COLO668 (cell line): ENCODE measurements around the gene WDR93.
A peak's percentile ranks its signal among the peaks of the same experiment; 100 is the strongest.
"Not testable (repeated sequence)": the region's sequence is repeated elsewhere in the genome, so short reads cannot be mapped to it uniquely, and the experiment has no call there.

ENCODE experiments used
- DNase-seq: peaks from one replicate; lab custom pipeline; 2025; ENCODE audit not compliant: unreplicated experiment; lab: John Stamatoyannopoulos, UW

The WDR93 gene

GRCh38 chr15:89681146-89681545 lies 9.5 kb upstream of the WDR93 start:
- DNase-seq = no peak

GRCh38 chr15:89685995-89686394 lies 4.6 kb upstream of the WDR93 start:
- no peak for DNase-seq

- DNase-seq = no peak
Measured at GRCh38 chr15:89686522-89686921, 4.1 kb upstream of the WDR93 start.

- DNase-seq = not testable (repeated sequence)
Measured at GRCh38 chr15:89689930-89690275, 708 bp upstream of the WDR93 start.

GRCh38 chr15:89693091-89693490 lies 2.5 kb downstream of the WDR93 start:
- no peak for DNase-seq

GRCh38 chr15:89693696-89694095 lies 3.1 kb downstream of the WDR93 start:
- DNase-seq = no peak

- no peak for DNase-seq
Measured at GRCh38 chr15:89695198-89695597, 4.6 kb downstream of the WDR93 start.

- DNase-seq = no peak
Measured at GRCh38 chr15:89704411-89704810, 13.8 kb downstream of the WDR93 start.

- no peak for DNase-seq
Measured at GRCh38 chr15:89707577-89707976, 17.0 kb downstream of the WDR93 start.

GRCh38 chr15:89714775-89715174 lies 24.2 kb downstream of the WDR93 start:
- DNase-seq = no peak

- DNase-seq = no peak
Measured at GRCh38 chr15:89723031-89723430, 32.4 kb downstream of the WDR93 start.

- no peak for DNase-seq
Measured at GRCh38 chr15:89724621-89725020, 34.0 kb downstream of the WDR93 start.

GRCh38 chr15:89725064-89725463 lies 34.5 kb downstream of the WDR93 start:
- DNase-seq = no peak

GRCh38 chr15:89728254-89728653 lies 37.6 kb downstream of the WDR93 start:
- DNase-seq = no peak

GRCh38 chr15:89731275-89731674 lies 40.7 kb downstream of the WDR93 start:
- no peak for DNase-seq

- no peak for DNase-seq
Measured at GRCh38 chr15:89732451-89733172, 42.0 kb downstream of the WDR93 start.

- DNase-seq = no peak
Measured at GRCh38 chr15:89735773-89736172, 45.2 kb downstream of the WDR93 start.

- peak; percentile 49 for DNase-seq
Measured at GRCh38 chr15:89740137-89740536, 49.5 kb downstream of the WDR93 start.

- no peak for DNase-seq
Measured at GRCh38 chr15:89743011-89743410, 52.4 kb downstream of the WDR93 start.

- no peak for DNase-seq
Measured at GRCh38 chr15:89743594-89743993, 53.0 kb downstream of the WDR93 start.

- no peak for DNase-seq
Measured at GRCh38 chr15:89745131-89745530, 54.5 kb downstream of the WDR93 start.

GRCh38 chr15:89745768-89746167 lies 55.2 kb downstream of the WDR93 start:
- no peak for DNase-seq

GRCh38 chr15:89746386-89746780 lies 55.8 kb downstream of the WDR93 start:
- no peak for DNase-seq
